Upper lobe of left lung (tissue), 4 donors: Measurements from ENCODE around the gene DACH1.

Source experiments
- CTCF ChIP-seq, 6 experiments: fragments of 450-650 bp in 4 of 6; fragments of 200-600 bp in 2 of 6; sonication (generic) in 2 of 6; IDR thresholded peaks; one replicate each; pipeline ENCODE4 v1.5.1; 2016 to 2019; ENCODE audit warnings: antibody characterized with exemption in 6 of 6
- POLR2A ChIP-seq, 4 donors: fragments of 450-650 bp; IDR thresholded peaks; one replicate each; pipeline ENCODE4 v1.5.1; 2016 to 2017; ENCODE audit warnings: antibody characterized with exemption in 4 of 4, mild to moderate bottlenecking in 2 of 4
- POLR2AphosphoS5 ChIP-seq, 2 donors: sonication (generic); formaldehyde crosslinking; IDR thresholded peaks; one replicate each; pipeline ENCODE4 v1.5.1; 2017; ENCODE audit warnings: antibody characterized with exemption in 2 of 2

DNA sequence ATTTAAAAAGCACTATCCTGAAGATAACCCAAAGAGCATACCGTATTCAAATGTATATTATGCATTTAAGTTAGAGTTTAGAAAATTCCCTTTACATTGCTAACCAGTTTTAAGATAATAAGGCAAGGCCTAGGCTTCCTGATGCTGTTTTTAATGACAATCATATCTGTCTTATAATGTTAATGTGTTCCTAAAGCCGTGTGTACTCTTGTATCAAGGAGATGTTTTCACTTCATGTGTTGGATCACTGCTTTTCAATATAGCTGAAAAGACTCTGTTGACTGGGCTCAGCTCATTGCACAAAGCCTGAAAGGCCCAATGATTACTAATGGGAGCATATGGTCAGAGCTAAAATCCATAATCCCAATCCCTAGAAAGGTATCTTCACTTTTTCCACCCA is 81.6 kb downstream of the DACH1 start:
- TF ChIP-seq POLR2A (IDR thresholded peaks at IDR 0.05) (no peak), POLR2AphosphoS5 (IDR thresholded peaks at IDR 0.05) (no peak), CTCF (IDR thresholded peaks at IDR 0.05) (no peak)
